GM18499 (cell line): ENCODE data around the gene SORBS1.
"Not testable (repeated sequence)": the region's sequence is repeated elsewhere in the genome, so short reads cannot be mapped to it uniquely, and the experiment has no call there.

Source experiments
- ATAC-seq: cut with Tn5 transposase; IDR thresholded peaks from one replicate; pipeline ENCODE4 v1.9.1; 2021; ENCODE audit warnings: moderate number of reproducible peaks; ENCODE audit not compliant: insufficient read depth, unreplicated experiment

Gene SORBS1

GRCh38 chr10:95469251-95469650, 91.9 kb downstream of the SORBS1 start:
- ATAC-seq, result no peak

GRCh38 chr10:95467642-95468041, 93.5 kb downstream of the SORBS1 start:
- not testable (repeated sequence) for ATAC-seq

GRCh38 chr10:95467162-95467599, 94.0 kb downstream of the SORBS1 start:
- ATAC-seq, result no peak

- ATAC-seq, result no peak
Measured at GRCh38 chr10:95466436-95466835, 94.7 kb downstream of the SORBS1 start.

- ATAC-seq, result no peak
Measured at GRCh38 chr10:95464280-95464679, 96.9 kb downstream of the SORBS1 start.

DNA sequence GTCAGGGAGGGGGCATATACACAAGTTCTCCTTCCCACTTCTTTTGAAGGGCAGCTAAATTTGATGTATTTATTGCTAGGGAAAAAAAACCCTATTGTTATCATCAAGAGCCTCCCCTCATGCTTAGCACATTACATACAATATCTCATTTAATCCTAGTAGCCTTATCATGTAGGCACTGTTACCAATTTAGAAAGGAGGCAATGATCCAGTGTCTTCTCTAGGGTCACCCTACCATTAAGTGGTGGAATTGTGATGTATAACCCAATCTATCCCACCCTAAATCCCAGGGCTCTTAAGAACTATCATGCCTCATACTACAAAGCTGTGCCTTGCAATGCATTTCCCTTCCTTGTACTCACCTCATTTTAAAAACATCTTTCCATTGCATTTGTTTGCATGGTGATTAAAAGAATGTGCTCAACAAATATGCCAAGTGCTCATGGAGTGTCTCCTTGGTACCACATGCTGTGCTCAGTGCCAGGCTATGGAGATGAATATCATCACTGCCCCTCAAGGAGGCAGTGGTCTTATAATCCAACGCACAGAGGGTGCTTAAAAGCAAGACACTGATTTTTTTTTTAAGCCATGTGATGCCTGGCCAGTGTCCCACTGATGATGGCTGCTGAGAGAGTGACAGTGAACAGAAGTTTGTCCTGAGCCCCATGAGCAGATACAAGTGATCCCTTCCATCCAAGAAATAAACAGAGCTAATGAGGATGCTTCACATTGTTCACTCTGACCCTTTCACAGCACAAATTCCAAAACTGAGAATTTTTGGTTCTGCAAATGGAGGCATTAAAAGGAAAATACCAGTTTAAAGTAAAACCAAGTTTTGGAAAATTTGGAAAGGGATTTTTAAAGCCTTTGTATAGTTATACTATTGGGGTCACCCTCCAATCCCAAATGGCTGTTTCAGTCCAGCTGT, 98.2 kb downstream of the SORBS1 start:
- no peak for ATAC-seq

DNA sequence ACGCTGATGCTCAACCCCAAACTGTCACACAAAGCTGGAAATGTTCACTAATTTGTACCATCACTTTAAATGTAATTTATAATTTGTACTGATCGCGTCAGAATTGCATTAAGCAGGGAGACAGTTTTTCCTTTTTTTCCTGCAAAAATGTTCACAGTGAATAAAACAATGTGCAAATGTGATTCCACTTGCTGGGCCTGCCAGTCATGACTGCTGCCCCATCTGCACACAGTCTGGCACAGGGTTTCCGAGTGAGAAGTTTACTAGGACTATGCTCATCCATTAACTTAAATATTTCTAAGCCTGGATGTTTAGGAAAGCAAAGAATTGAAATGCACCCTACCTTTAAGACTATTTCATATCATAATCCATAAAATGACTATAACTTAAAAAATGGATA, 99.6 kb downstream of the SORBS1 start:
- ATAC-seq, result no peak

- ATAC-seq, result no peak
Measured at GRCh38 chr10:95459446-95460045, 101.6 kb downstream of the SORBS1 start.

GRCh38 chr10:95458871-95459270, 102.3 kb downstream of the SORBS1 start:
- no peak for ATAC-seq

- ATAC-seq, result no peak
Measured at GRCh38 chr10:95458014-95458413, 103.2 kb downstream of the SORBS1 start.

DNA sequence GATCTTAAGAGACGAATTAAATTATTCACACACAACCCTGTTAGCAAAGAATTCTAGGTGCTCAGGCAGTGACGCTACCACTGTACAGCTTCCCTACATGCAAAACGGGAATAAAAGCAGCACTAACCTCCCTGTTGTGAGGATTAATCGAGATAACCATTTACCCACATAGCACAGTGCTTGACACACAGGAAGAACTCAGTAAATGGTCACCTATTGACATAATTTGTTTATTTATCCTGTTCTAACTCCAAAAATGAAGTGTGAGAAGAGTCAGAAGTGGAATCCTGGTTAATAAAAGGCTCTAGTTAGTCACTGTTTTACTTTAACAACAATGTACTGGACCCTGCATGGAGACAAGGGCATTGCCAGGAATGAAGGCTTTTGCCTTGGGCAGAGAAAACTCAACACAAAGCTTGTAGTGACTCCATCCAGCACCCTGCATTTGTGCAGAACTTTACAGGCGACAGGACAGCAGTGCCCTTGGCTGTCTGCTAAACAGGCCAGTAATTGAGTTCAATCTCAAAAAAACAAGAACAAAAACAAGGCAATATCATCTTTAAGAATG, 103.8 kb downstream of the SORBS1 start:
- ATAC-seq, result no peak

DNA sequence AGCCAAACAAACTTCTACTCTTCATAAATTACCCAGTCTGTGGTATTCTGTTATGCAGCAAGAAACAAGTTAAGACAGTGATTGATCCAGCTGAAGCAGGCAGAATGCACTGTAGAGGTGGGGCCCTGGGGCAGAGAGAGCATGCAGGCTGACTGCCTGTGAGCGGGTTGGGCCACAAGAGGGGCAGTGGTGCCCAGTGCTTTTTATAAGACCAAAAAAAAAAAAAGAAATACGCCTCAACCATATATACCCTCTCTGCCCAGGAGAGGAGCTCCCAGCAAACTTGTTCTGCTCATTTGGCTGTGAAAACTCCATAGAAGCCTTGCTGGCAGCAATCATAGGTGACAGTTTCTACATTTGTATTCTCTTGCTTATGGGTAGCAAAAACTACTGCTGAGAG, 104.7 kb downstream of the SORBS1 start:
- no peak for ATAC-seq

DNA sequence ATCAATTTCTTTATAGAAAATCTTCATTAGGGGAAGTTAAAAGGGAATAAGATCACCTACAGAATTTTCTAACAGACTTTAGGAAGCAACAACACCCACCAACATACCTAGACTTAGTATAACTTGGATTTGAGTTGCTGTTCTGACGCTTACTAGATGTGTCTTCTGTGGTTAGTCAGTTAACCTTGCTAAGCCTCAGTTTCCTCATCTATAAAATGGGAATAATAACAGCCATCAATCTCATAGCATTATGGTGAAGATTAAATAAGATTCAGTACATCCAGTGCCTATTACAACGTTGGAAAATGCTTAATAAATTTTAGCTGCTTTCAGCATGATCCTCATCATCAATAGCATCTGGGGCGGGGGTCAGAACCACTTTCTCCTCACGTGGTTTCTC, 106.2 kb downstream of the SORBS1 start:
- ATAC-seq, result no peak

- ATAC-seq, result no peak
Measured at GRCh38 chr10:95454356-95454755, 106.8 kb downstream of the SORBS1 start.

DNA sequence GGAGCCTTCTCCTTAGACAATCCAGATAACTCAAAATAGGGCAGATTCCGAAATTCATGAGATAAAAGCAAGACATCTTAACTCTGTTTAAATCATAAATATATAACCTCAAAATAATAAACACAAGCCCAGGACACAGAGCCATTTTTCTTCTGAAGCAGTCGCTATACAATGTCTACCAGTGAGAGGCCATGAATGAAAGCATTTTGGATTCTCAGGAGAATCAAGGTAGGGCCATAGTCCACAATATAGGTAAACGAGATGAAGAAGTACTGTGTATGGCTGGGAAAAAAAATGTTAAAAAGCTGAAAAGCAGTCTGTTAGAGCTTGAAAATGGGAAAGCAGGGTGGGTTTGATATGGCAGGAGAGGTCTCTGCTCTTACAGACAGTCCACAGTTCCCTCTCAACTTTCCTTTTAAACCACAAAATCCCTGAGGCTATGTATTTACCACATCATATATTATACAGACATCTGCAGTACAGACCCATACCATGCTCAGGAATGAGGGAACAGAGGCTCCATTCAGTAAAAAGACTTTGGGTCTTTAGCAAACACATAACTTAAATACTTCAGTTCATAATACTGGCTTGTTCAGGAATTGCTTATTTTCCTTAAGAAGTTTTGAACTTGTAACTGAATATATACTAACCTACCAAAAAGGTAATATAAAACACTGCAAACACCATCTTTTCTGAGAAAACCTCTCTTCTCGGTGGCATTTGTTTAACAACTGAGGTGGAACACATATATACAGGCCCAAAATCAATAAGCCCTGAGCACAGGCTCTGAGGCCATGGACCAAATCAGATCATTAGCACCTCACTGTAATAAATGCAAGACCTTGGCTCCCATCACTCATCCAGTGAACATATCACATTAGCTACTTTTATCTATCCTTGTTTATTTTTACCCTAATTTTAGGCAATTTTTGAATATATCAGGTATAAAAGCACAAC, 109.3 kb downstream of the SORBS1 start:
- ATAC-seq, result no peak

GRCh38 chr10:95451150-95451549, 110.0 kb downstream of the SORBS1 start:
- ATAC-seq, result no peak

- no peak for ATAC-seq
Measured at GRCh38 chr10:95450188-95450587, 111.0 kb downstream of the SORBS1 start.

- ATAC-seq, result no peak
Measured at GRCh38 chr10:95447685-95448084, 113.5 kb downstream of the SORBS1 start.

GRCh38 chr10:95445837-95446486, 115.2 kb downstream of the SORBS1 start:
- ATAC-seq, result peak; percentile 44
